Effector memory CD4-positive, alpha-beta T cell (primary cell): ENCODE measurements around the gene PSD.

ENCODE experiments used
- DNase-seq, 3 donors: peaks; one replicate each; pipeline ENCODE4 v3.0.0-alpha.2; 2020
- H3K27ac ChIP-seq: 2 replicates; pipeline ENCODE4 v1.7.0; 2013; ENCODE audit warnings: mild to moderate bottlenecking, low read length, moderate library complexity; ENCODE audit not compliant: insufficient read depth, poor library complexity, severe bottlenecking
- H3K27me3 ChIP-seq: replicated peaks from 2 replicates; pipeline ENCODE4 v1.7.0; 2013; ENCODE audit warnings: mild to moderate bottlenecking, low read length; ENCODE audit not compliant: insufficient read depth, control insufficient read depth, poor library complexity, severe bottlenecking
- H3K36me3 ChIP-seq: 2 replicates; pipeline ENCODE4 v1.7.0; 2013; ENCODE audit warnings: mild to moderate bottlenecking, low read length, moderate library complexity; ENCODE audit not compliant: control insufficient read depth, insufficient read depth
- H3K4me1 ChIP-seq: 2 replicates; pipeline ENCODE4 v1.7.0; 2013; ENCODE audit warnings: low read length, mild to moderate bottlenecking; ENCODE audit not compliant: control insufficient read depth, insufficient read depth, poor library complexity, severe bottlenecking
- H3K4me3 ChIP-seq: 2 replicates; pipeline ENCODE4 v1.7.0; 2013; ENCODE audit warnings: low read length, low read depth, mild to moderate bottlenecking; ENCODE audit not compliant: insufficient read depth, poor library complexity, severe bottlenecking
- H3K9me3 ChIP-seq: 2 replicates; pipeline ENCODE4 v1.7.0; 2013; ENCODE audit warnings: mild to moderate bottlenecking, low read length, moderate library complexity; ENCODE audit not compliant: control insufficient read depth
- total RNA-seq, 3 donors: gene quantifications; one replicate each; lab custom pipeline; 2026; lab: John Stamatoyannopoulos, UW

The PSD gene
- 2.5 to 4.7 (median 3.3) reads per million in 3 donors for total RNA-seq

- Histone ChIP-seq H3K27me3 (peaks cover 18% of the 10 kb centered on the region), H3K4me3 (peak within 1 kb of the TSS; percentile 88)
These were observed at the start of gene PSD for GRCh38 chr10:102418622-102419268. TSS of gene PSD (minus strand) at chr10:102418785. CDS start at chr10:102417038, 1,747 bp downstream.

GRCh38 chr10:102467971-102468438 lies 49.4 kb upstream of the PSD start:
- no peak overlapping the region for H3K27ac ChIP-seq
- no peaks in the 10 kb centered on the region for H3K9me3 ChIP-seq
- no peaks in the 10 kb centered on the region for H3K27me3 ChIP-seq
- peaks cover 6% of the 10 kb centered on the region for H3K4me1 ChIP-seq
- DNase-seq = no peak
- no peak overlapping the region for H3K4me3 ChIP-seq
- H3K36me3 ChIP-seq = no peaks in the 10 kb centered on the region

More at GRCh38 chr10:102418622-102419268, at the start of gene PSD:
- Histone ChIP-seq H3K27ac (no peak within 1 kb of the TSS), H3K9me3 (no peaks in the 10 kb centered on the region), H3K4me1 (peaks cover 37% of the 10 kb centered on the region), H3K36me3 (no peaks in the 10 kb centered on the region)
- DNase-seq = no peak

DNA sequence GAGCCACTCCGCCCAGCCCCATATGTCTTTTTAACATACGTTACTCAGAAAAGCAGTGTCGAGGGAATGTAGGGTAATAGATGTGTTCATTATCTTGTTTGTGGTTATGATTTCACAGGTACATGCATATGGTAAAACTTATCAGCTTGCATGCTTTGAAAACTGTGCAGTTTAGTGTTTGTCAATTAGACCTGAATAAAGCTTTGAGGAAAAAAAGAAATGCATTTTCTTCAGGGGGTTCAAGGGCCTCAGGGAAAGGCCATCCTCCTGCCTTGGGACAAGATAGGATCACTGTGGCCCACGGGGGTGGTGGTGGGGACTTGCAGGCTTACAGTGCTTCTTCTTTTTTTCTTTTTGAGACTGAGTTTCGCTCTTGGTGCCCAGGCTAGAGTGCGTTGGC lies 48.7 kb upstream of the PSD start:
- no peak overlapping the region for H3K4me3 ChIP-seq
- DNase-seq = no peak
- no peaks in the 10 kb centered on the region for H3K36me3 ChIP-seq
- no peaks in the 10 kb centered on the region for H3K9me3 ChIP-seq
- no peak overlapping the region for H3K27ac ChIP-seq
- H3K4me1 ChIP-seq = no peaks in the 10 kb centered on the region
- no peaks in the 10 kb centered on the region for H3K27me3 ChIP-seq

GRCh38 chr10:102465466-102465865 lies 46.9 kb upstream of the PSD start:
- Histone ChIP-seq H3K4me1 (peaks cover 12% of the 10 kb centered on the region), H3K9me3 (no peaks in the 10 kb centered on the region), H3K4me3 (no peak overlapping the region), H3K27ac (no peak overlapping the region), H3K36me3 (no peaks in the 10 kb centered on the region), H3K27me3 (no peaks in the 10 kb centered on the region)
- DNase-seq = no peak

GRCh38 chr10:102463983-102464382 lies 45.4 kb upstream of the PSD start:
- H3K36me3 ChIP-seq = no peaks in the 10 kb centered on the region
- H3K4me1 ChIP-seq = peaks cover 12% of the 10 kb centered on the region
- no peak overlapping the region for H3K4me3 ChIP-seq
- no peak for DNase-seq
- H3K27ac ChIP-seq = no peak overlapping the region
- H3K9me3 ChIP-seq = no peaks in the 10 kb centered on the region
- no peaks in the 10 kb centered on the region for H3K27me3 ChIP-seq

DNA sequence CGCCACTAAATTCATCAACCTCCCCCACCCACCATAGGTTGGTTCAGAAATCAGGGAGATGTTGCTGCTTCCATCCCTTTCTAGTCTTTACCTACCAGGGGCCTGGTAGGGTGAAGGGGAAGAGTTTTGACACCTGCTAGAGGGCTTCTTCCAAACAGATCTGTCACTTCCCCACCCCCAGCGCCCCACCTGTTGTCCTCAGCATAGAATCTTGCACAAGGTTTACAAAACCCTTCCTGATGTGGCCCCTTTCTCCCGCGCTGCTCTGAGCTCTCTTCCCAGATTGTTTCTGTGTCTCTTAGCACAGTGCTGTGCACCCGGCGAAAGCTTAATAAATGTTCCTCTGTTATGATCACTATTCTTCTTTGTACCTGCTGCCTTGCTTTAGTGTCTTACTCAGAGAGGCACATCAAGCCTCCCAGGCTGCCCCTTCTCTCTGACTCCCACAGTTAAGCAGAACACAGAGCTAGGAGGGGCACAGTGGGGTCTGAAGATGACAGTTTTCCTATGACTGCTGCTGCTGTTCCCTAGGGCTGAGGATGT lies 44.0 kb upstream of the PSD start:
- no peak overlapping the region for H3K27ac ChIP-seq
- no peaks in the 10 kb centered on the region for H3K27me3 ChIP-seq
- no peaks in the 10 kb centered on the region for H3K9me3 ChIP-seq
- H3K4me1 ChIP-seq = peaks cover 12% of the 10 kb centered on the region
- no peaks in the 10 kb centered on the region for H3K36me3 ChIP-seq
- no peak for DNase-seq
- H3K4me3 ChIP-seq = no peak overlapping the region

GRCh38 chr10:102461187-102462054 lies 42.8 kb upstream of the PSD start:
- H3K9me3 ChIP-seq = no peaks in the 10 kb centered on the region
- DNase-seq = peak; percentile 84 to 91 (median 86)
- H3K27me3 ChIP-seq = no peaks in the 10 kb centered on the region
- peaks cover 12% of the 10 kb centered on the region for H3K4me1 ChIP-seq
- H3K27ac ChIP-seq = peak overlapping the region; percentile 67
- peak overlapping the region; percentile 63 for H3K4me3 ChIP-seq
- H3K36me3 ChIP-seq = no peaks in the 10 kb centered on the region

- no peaks in the 10 kb centered on the region for H3K9me3 ChIP-seq
- H3K4me1 ChIP-seq = peaks cover 12% of the 10 kb centered on the region
- H3K4me3 ChIP-seq = peak overlapping the region; percentile 63
- peaks cover 2% of the 10 kb centered on the region for H3K36me3 ChIP-seq
- peak overlapping the region; percentile 67 for H3K27ac ChIP-seq
- no peak for DNase-seq
- H3K27me3 ChIP-seq = no peaks in the 10 kb centered on the region
These were observed 42.2 kb upstream of the PSD start for GRCh38 chr10:102460836-102461186.

GRCh38 chr10:102458656-102459055 lies 40.1 kb upstream of the PSD start:
- peaks cover 4% of the 10 kb centered on the region for H3K36me3 ChIP-seq
- no peak overlapping the region for H3K4me3 ChIP-seq
- no peaks in the 10 kb centered on the region for H3K27me3 ChIP-seq
- peaks cover 12% of the 10 kb centered on the region for H3K4me1 ChIP-seq
- H3K9me3 ChIP-seq = no peaks in the 10 kb centered on the region
- no peak for DNase-seq
- H3K27ac ChIP-seq = no peak overlapping the region
